B cell (primary cell): ENCODE measurements around the gene SUN3.

Experiments
- CTCF ChIP-seq: fragments of 200-600 bp; IDR thresholded peaks from one replicate; pipeline ENCODE4 v1.8.0; 2022; ENCODE audit warnings: antibody characterized with exemption, mild to moderate bottlenecking
- EZH2 ChIP-seq: IDR thresholded peaks from 2 replicates; pipeline ENCODE4 v1.6.1; 2012; ENCODE audit warnings: borderline replicate concordance, low read depth, mild to moderate bottlenecking, moderate library complexity, low read length; ENCODE audit not compliant: insufficient read depth, poor library complexity, severe bottlenecking

GRCh38 chr7:48009257-48009656 is 19.6 kb downstream of the SUN3 start:
- TF ChIP-seq EZH2 = no peak
- TF ChIP-seq CTCF = no peak
